Heart right ventricle (tissue), 16 donors: ENCODE data around the gene OTUB1. TPM values are rescaled to one million over a fixed set of nuclear protein-coding genes. Genes with fewer than 3 reads are reported as not detected.

Experiments used
- ATAC-seq, 8 donors: fragments of 200-7000 bp; cut with Tn5 transposase; one replicate each; pipeline ENCODE4 v1.9.1; 2020; ENCODE audit warnings: mild to moderate bottlenecking in 8 of 8, moderate library complexity in 8 of 8, moderate number of reproducible peaks in 1 of 8
- DNase-seq, 2 donors: peaks; one replicate each; pipeline ENCODE4 v3.0.0-alpha.2; 2020
- H3K27ac ChIP-seq, 10 donors: fragments of 200-600 bp; sonication (generic) in 2 of 10; one replicate each; pipeline versions ENCODE4 v1.5.0 to v1.8.0; 2020 to 2022; ENCODE audit warnings: mild to moderate bottlenecking in 3 of 10
- H3K27me3 ChIP-seq, 7 donors: fragments of 200-600 bp; one replicate each; pipeline ENCODE4 v1.8.0; 2021 to 2022; ENCODE audit warnings: mild to moderate bottlenecking in 2 of 7
- H3K36me3 ChIP-seq, 9 donors: fragments of 200-600 bp; sonication (generic) in 1 of 9; one replicate each; pipeline versions ENCODE4 v1.5.0 to v1.8.0; 2020 to 2022; ENCODE audit warnings: mild to moderate bottlenecking in 2 of 9
- H3K4me1 ChIP-seq, 9 donors: fragments of 200-600 bp; sonication (generic) in 1 of 9; one replicate each; pipeline versions ENCODE4 v1.5.0 to v1.8.0; 2020 to 2022; ENCODE audit warnings: mild to moderate bottlenecking in 4 of 9
- H3K4me3 ChIP-seq, 10 donors: fragments of 200-600 bp; sonication (generic) in 2 of 10; one replicate each; pipeline versions ENCODE4 v1.5.0 to v1.8.0; 2020 to 2022; ENCODE audit warnings: mild to moderate bottlenecking in 7 of 10, moderate library complexity in 2 of 10
- H3K9me3 ChIP-seq, 11 donors: fragments of 200-600 bp in 10 of 11; sonication (generic) in 2 of 11; one replicate each; pipeline versions ENCODE4 v1.5.0 to v1.8.0; 2013 to 2022; ENCODE audit warnings: mild to moderate bottlenecking in 2 of 11, control low read depth in 1 of 11, moderate library complexity in 1 of 11
- CTCF ChIP-seq, 9 donors: fragments of 200-600 bp; sonication (generic) in 2 of 9; IDR thresholded peaks; one replicate each; pipeline versions ENCODE4 v1.5.0 to v1.8.0; 2021 to 2022; ENCODE audit warnings: antibody characterized with exemption in 9 of 9, mild to moderate bottlenecking in 5 of 9, moderate library complexity in 1 of 9
- WGBS, 2 donors: extraction: QIAGEN DNeasy Blood & Tissue Kit; methylation state at CpG; one replicate each; pipeline ENCODE4 v1.1.7; 2013; ENCODE audit warnings: inconsistent platforms in 1 of 2; 5-methylcytosine and 5-hydroxymethylcytosine counted together
- intact Hi-C, 10 donors: fragments of 100-400 bp; cut with DNase I; formaldehyde crosslinking; loops; one replicate each; pipeline versions ENCODE4 v1.11.1 to v1.14.2; 2022
- polyA plus RNA-seq, 2 donors: library from polyadenylated mRNA; stranded (reverse); fragments of 200-250 nt; gene quantifications; one replicate each; pipeline ENCODE4 v1.2.3, GENCODE V29; 2013
- total RNA-seq, 10 donors: library from RNA; stranded (reverse); fragmentation: NEBNext Ultra II Directional in 3 of 10; extraction: Animal tissue kit (Norgen Biotek cat#: 25700) in 3 of 10; gene quantifications; one replicate each; pipeline versions ENCODE4 v1.2.1 to v1.2.4, GENCODE V29; 2021 to 2023
- donor health status: Arrhythmogenic right ventricular cardiomyopathy.
- donor health status: ischemic (EF 13 %, LVEDD 7.1; RV severe dilation, severe dysfunction).
- donor health status: healthy with polysubstance abuse.
- donor health status: DM: no; HTN: yes; CAD: no.
- donor health status: DM: no; HTN: no; CAD: no.
- donor health status: ischemic (EF 25% LVEDD 6.9; RV normal size, moderate dysfunction).
- donor health status: ischemic (EF 25% LVEDD 5.7; RV mildly dilated, moderate dysfunction).
- donor health status: healthy.
- donor health status: DM: yes; HTN: yes; CAD: no.
- donor health status: Ischemic cardiomyopathy.
- donor health status: ischemic (EF 35%, LVEDD 5.7; RV mildly dilated, moderate dysfunction).
- donor health status: nonischemic (EF 11% LVEDD 7.7; RV severe dilation, severe dysfunction).
- donor health status: DM: yes; HTN: yes; CAD: no.
- donor health status: PGD.
- donor health status: ischemic (EF 29% LVEDD 5.4; RV normal size, mild dysfunction).
- donor health status: nonischemic (EF 23%, LVEDD 6.1; RV moderate dilation, normal function).

Gene OTUB1
- total and polyA plus RNA-seq, 12 donors: 34.9 to 87.0 (median 49.8) TPM

GRCh38 chr11:64022125-64022784 is 36.0 kb downstream of the OTUB1 start:
- Histone ChIP-seq H3K9me3 (no peaks in the 10 kb centered on the region), H3K4me1 (peaks cover 0 to 49% (median 26%) of the 10 kb centered on the region in 9 donors), H3K27ac (no peak overlapping the region), H3K27me3 (no peaks in the 10 kb centered on the region), H3K36me3 (no peaks in the 10 kb centered on the region), H3K4me3 (no peak overlapping the region)
- intact Hi-C loops: no loop called here
- ATAC-seq (no peak), DNase-seq (no peak)
- no peak for TF ChIP-seq CTCF (IDR thresholded peaks at IDR 0.05)
- 82 to 83% methylated on average over 14 of the region's 14 CpGs for WGBS, 2 donors

- ATAC-seq: peak in 2 of 8 donors; percentile 21 to 43
- Histone ChIP-seq H3K36me3 (no peaks in the 10 kb centered on the region), H3K4me3 (no peak overlapping the region), H3K4me1 (peaks cover 2 to 43% (median 17%) of the 10 kb centered on the region in 9 donors), H3K27ac (peak overlapping the region in 8 of 10 donors; percentile 39 to 78 (median 58)), H3K9me3 (no peaks in the 10 kb centered on the region), H3K27me3 (peaks cover 0 to 8% (median 0%) of the 10 kb centered on the region in 7 donors)
- WGBS, 2 donors: 77 to 81% methylated on average over 20 of the region's 20 CpGs
- no peak for DNase-seq
- TF ChIP-seq CTCF (IDR thresholded peaks at IDR 0.05): no peak
- intact Hi-C loops: no loop called here
Observed at GRCh38 chr11:64023712-64024710, 37.8 kb downstream of the OTUB1 start.

- intact Hi-C loops: no loop called here
- H3K36me3 ChIP-seq: no peaks in the 10 kb centered on the region
- ATAC-seq: no peak
- H3K4me1 ChIP-seq: peaks cover 2 to 35% (median 15%) of the 10 kb centered on the region in 9 donors
- H3K27ac ChIP-seq: no peak overlapping the region
- H3K27me3 ChIP-seq: peaks cover 0 to 8% (median 0%) of the 10 kb centered on the region in 7 donors
- H3K9me3 ChIP-seq: no peaks in the 10 kb centered on the region
- TF ChIP-seq CTCF (IDR thresholded peaks at IDR 0.05): no peak
- WGBS, 2 donors: 83 to 87% methylated on average over 4 of the region's 4 CpGs
- DNase-seq: no peak
- H3K4me3 ChIP-seq: no peak overlapping the region
Observed at GRCh38 chr11:64025205-64025604, 39.0 kb downstream of the OTUB1 start.

GRCh38 chr11:64026575-64027205 is 40.5 kb downstream of the OTUB1 start:
- H3K4me3 ChIP-seq: no peak overlapping the region
- peaks cover 0 to 28% (median 15%) of the 10 kb centered on the region in 9 donors for H3K4me1 ChIP-seq
- intact Hi-C loops: no loop called here
- 89 to 92% methylated on average over 7 of the region's 7 CpGs for WGBS, 2 donors
- no peak for DNase-seq
- ATAC-seq: no peak
- H3K36me3 ChIP-seq: no peaks in the 10 kb centered on the region
- H3K27me3 ChIP-seq: peaks cover 0 to 8% (median 0%) of the 10 kb centered on the region in 7 donors
- no peak for TF ChIP-seq CTCF (IDR thresholded peaks at IDR 0.05)
- no peak overlapping the region for H3K27ac ChIP-seq
- no peaks in the 10 kb centered on the region for H3K9me3 ChIP-seq
